K562 (cell line): Measurements from ENCODE around the gene AGFG2. TPM values are rescaled to one million over a fixed set of nuclear protein-coding genes. Genes with fewer than 3 reads are reported as not detected.

Experiments
- ATAC-seq: fragments of 200-7000 bp; cut with Tn5 transposase; 3 replicates; pipeline ENCODE4 v1.9.1; 2020; ENCODE audit warnings: moderate library complexity
- BruUV-seq: library from RNA; stranded (reverse); fragments of 400-500 nt; replicated peaks from 2 replicates; lab custom pipeline; 2021; lab: Mats Ljungman, UMichigan
- CTCF ChIA-PET: fragments of 300-600 bp; formaldehyde crosslinking; extraction: SDS; loops from one replicate; lab custom pipeline; 2021; ENCODE audit warnings: low intra/inter-chr PET ratio; lab: Yijun Ruan, JAX
- POLR2A ChIA-PET: fragments of 300-600, 350-650 bp; sonication (Branson Sonifier 250); formaldehyde crosslinking; extraction: SDS; loops from one replicate; lab custom pipeline; 2021; ENCODE audit warnings: antibody characterized with exemption, inconsistent platforms; lab: Yijun Ruan, JAX
- DNase-seq, 4 experiments: peaks; one replicate each; pipeline versions ENCODE4 v3.0.0 to v3.0.0-alpha.2; 2011 to 2018; ENCODE audit warnings: low spot score in 3 of 4, mixed read lengths in 3 of 4; ENCODE audit errors: extremely low read depth in 1 of 4
- FAIRE-seq: peaks from 2 replicates; lab custom pipeline; 2011; peaks lifted over from hg19 to GRCh38; lab: Jason Lieb, UNC
- H2AFZ ChIP-seq: 2 replicates; pipeline ENCODE4 v1.6.0; 2011; ENCODE audit warnings: low read depth, low read length, control low read depth, inconsistent platforms
- H3K27ac ChIP-seq: fragments of 200-600 bp; 3 replicates; pipeline ENCODE4 v1.8.0; 2011; ENCODE audit warnings: low read depth, mild to moderate bottlenecking, control low read depth, inconsistent platforms, low read length, moderate library complexity, mixed read lengths; ENCODE audit errors: extremely low read depth
- H3K27me3 ChIP-seq, 2 experiments: fragments of 300-600 bp in 1 of 2; 2 replicates in 1 of 2; 3 replicates in 1 of 2; pipeline versions ENCODE4 v1.6.0 to v1.8.0; 2011; ENCODE audit warnings: inconsistent platforms in 2 of 2, low read length in 2 of 2, mild to moderate bottlenecking in 1 of 2, mixed read lengths in 1 of 2, moderate library complexity in 1 of 2; ENCODE audit not compliant: control insufficient read depth in 2 of 2, insufficient read depth in 2 of 2
- H3K36me3 ChIP-seq: fragments of 300-600 bp; 3 replicates; pipeline ENCODE4 v1.8.0; 2011; ENCODE audit warnings: mild to moderate bottlenecking, low read length, inconsistent platforms; ENCODE audit not compliant: control insufficient read depth, insufficient read depth
- H3K4me1 ChIP-seq, 2 experiments: fragments of 200-600 bp in 1 of 2; replicated peaks in 1 of 2; 2 replicates in 1 of 2; 3 replicates in 1 of 2; pipeline versions ENCODE4 v1.5.1 to v1.8.0; 2011; ENCODE audit warnings: inconsistent platforms in 2 of 2, low read length in 2 of 2, mild to moderate bottlenecking in 1 of 2, mixed read lengths in 1 of 2, moderate library complexity in 1 of 2; ENCODE audit not compliant: control insufficient read depth in 2 of 2, insufficient read depth in 2 of 2
- H3K4me2 ChIP-seq: 2 replicates; pipeline ENCODE4 v1.6.1; 2011; ENCODE audit warnings: low read length, control low read depth, inconsistent platforms, mixed read lengths; ENCODE audit not compliant: insufficient read depth
- H3K4me3 ChIP-seq: fragments of 200-600 bp; sonication (generic), shearing (Covaris generic); 2 replicates; pipeline ENCODE4 v1.5.1; 2016; ENCODE audit warnings: control low read depth, inconsistent platforms
- H3K79me2 ChIP-seq: fragments of 200-600 bp; 3 replicates; pipeline ENCODE4 v1.8.0; 2011; ENCODE audit warnings: low read length, inconsistent platforms; ENCODE audit not compliant: control insufficient read depth, insufficient read depth
- H3K9ac ChIP-seq, 2 experiments: 2 replicates each; pipeline versions ENCODE4 v1.6.0 to v1.6.1; 2011; ENCODE audit warnings: low read depth in 2 of 2, low read length in 2 of 2, control low read depth in 1 of 2, inconsistent platforms in 1 of 2, mild to moderate bottlenecking in 1 of 2, mixed read lengths in 1 of 2; ENCODE audit not compliant: insufficient read depth in 1 of 2
- H3K9me1 ChIP-seq: one replicate; pipeline ENCODE4 v1.6.0; 2011; ENCODE audit warnings: inconsistent platforms, mild to moderate bottlenecking, low read length, moderate library complexity; ENCODE audit not compliant: control insufficient read depth, insufficient read depth
- H3K9me3 ChIP-seq: replicated peaks from 2 replicates; pipeline ENCODE4 v1.5.1; 2011; ENCODE audit warnings: low read depth, low read length, inconsistent platforms; ENCODE audit not compliant: control insufficient read depth, insufficient read depth
- H4K20me1 ChIP-seq: replicated peaks from 2 replicates; pipeline ENCODE4 v1.6.1; 2011; ENCODE audit warnings: low read length, inconsistent platforms, mixed read lengths; ENCODE audit not compliant: control insufficient read depth, insufficient read depth
- HDGF ChIP-seq: fragments of 450-650 bp; IDR thresholded peaks from 2 replicates; pipeline ENCODE4 v1.6.1; 2016
- POLR2G ChIP-seq: fragments of 200-400 bp; formaldehyde crosslinking; IDR thresholded peaks from 2 replicates; pipeline ENCODE4 v1.6.1; 2017; ENCODE audit warnings: low read depth, mild to moderate bottlenecking, antibody characterized with exemption, low read length, moderate library complexity
- PRPF4 ChIP-seq: fragments of 200-400 bp; formaldehyde crosslinking; IDR thresholded peaks from one replicate; pipeline ENCODE4 v1.6.1; 2017; ENCODE audit warnings: low read length, low read depth, mild to moderate bottlenecking; ENCODE audit not compliant: insufficient read depth, poor library complexity, severe bottlenecking
- PTBP1 ChIP-seq: fragments of 200-400 bp; formaldehyde crosslinking; IDR thresholded peaks from 2 replicates; pipeline ENCODE4 v1.6.1; 2017; ENCODE audit warnings: low read depth, low read length
- PYGO2 ChIP-seq: fragments of 450-650 bp; IDR thresholded peaks from 2 replicates; pipeline ENCODE4 v1.6.1; 2016; ENCODE audit warnings: mild to moderate bottlenecking, missing genetic modification characterization, moderate library complexity, missing compliant biosample characterization
- WGBS: fragments of 100-300 bp; shearing (Covaris generic); methylation state at CpG from one replicate; pipeline ENCODE4 v1.1.6; 2016; ENCODE audit warnings: low coverage, mixed read lengths; ENCODE audit not compliant: insufficient coverage; ENCODE audit errors: missing lambda C conversion rate; 5-methylcytosine and 5-hydroxymethylcytosine counted together
- in situ Hi-C: fragments of 300-500 bp; cut with MboI; formaldehyde crosslinking; loops from 4 replicates; pipeline ENCODE4 v1.15.0; 2018; ENCODE audit warnings: inconsistent platforms, mixed read lengths
- intact Hi-C: fragments of 100-400 bp; cut with micrococcal nuclease; formaldehyde crosslinking; loops from 2 replicates; pipeline ENCODE4 v1.14.2; 2022
- polyA plus RNA-seq, 8 experiments: library from polyadenylated mRNA; depleted of rRNA in 4 of 8; stranded (reverse) in 5 of 8; unstranded in 3 of 8; fragments of >200 nt; fragmentation: Nextera tagmentation in 2 of 8; fragmentation: Illumina TruSeq in 1 of 8; extraction: Ambion mirVana in 2 of 8; extraction: Trizol in 1 of 8; gene quantifications; 2 replicates each; pipeline versions ENCODE4 v1.2.1 to v1.2.3, GENCODE V29; 2011 to 2014; ENCODE audit warnings: inconsistent platforms in 1 of 8, missing spikeins in 1 of 8
- total RNA-seq, 7 experiments: library from RNA; depleted of rRNA in 6 of 7; stranded (reverse); fragments of >200 nt in 6 of 7; fragmentation: Illumina TruSeq in 2 of 7; extraction: Trizol in 2 of 7; gene quantifications; 2 replicates each; pipeline versions ENCODE4 v1.2.1 to v1.2.3, GENCODE V29; 2011 to 2021; ENCODE audit warnings: low replicate concordance in 1 of 7
- TF ChIP-seq, protein P1 (sequence below): fragments of 250-450 bp; sonication (Bioruptor Pico); IDR thresholded peaks from 2 replicates; pipeline ENCODE4 v1.9.0; 2021; ENCODE audit warnings: mild to moderate bottlenecking
- TF ChIP-seq, protein P2 (sequence below), 3 experiments: fragments of 200-800 bp in 1 of 3; sonication (Bioruptor generic) in 1 of 3; sonication (generic) in 1 of 3; formaldehyde crosslinking in 1 of 3; IDR thresholded peaks; 2 replicates each; pipeline versions ENCODE4 v1.6.1 to v1.8.0; 2016 to 2022; ENCODE audit warnings: mild to moderate bottlenecking in 2 of 3, missing compliant biosample characterization in 2 of 3, missing genetic modification characterization in 2 of 3, missing genetic modification reagents in 1 of 3
- TF ChIP-seq, protein P3 (sequence below): fragments of 250-450 bp; sonication (Bioruptor Pico); IDR thresholded peaks from 2 replicates; pipeline ENCODE4 v1.4.0; 2020; ENCODE audit warnings: mild to moderate bottlenecking, moderate library complexity

AGFG2 gene
- total and polyA plus RNA-seq, 9 of the 15 experiments (the other 6 are each of a cell fraction or from before 2014, with no cell fraction given), result 0.31 to 23.1 (median 6.5) TPM

DNA sequence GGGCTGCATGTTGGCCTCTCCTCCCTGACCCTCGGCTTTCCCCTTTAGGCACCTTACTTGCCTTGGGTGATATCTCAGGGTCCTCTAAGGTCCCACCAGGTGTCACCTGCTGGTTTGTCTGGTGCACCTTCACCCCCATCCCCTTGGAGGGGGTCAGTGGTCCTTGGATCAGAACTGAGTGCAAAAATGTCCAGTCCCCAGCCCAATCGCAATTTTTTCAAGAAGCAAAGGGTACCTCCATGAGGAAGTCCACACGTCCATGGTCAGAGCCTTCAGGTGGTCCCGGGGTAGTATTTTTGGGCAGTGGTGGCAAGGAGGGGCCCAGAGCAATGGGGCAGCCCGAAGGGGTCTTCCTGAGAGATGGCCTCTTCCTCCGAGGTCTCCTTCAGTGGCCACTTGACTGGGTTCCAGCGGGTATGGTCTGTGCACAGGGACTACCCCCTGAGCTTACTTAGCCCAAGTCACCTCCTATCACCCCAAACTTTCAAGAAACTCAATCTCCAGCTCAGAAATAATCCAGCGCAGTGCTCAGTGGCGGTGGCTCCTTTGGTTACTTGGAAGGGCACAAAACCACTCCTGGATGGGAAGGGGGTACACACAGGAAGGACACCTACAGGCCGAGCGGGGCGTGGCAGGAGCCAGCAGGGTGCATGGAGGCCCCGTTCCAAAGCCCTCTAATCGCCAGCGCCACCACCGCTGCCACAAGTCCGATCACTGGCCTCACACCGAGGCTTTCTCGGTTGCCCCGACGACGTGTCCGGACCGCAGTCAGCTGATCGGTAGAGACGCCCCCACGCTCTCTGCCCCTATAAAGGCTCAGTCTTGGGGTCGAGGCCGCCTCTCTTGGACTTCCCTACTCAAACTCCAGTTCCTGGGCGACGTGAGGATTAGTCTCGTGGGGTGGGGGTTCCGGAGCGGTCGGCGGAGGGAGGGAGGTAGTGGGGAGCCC, 30.2 kb downstream of the AGFG2 start (continued):
- TF ChIP-seq HDGF, result no peak
- TF ChIP-seq PYGO2 (tag), result no peak
- TF ChIP-seq, protein P1, sequence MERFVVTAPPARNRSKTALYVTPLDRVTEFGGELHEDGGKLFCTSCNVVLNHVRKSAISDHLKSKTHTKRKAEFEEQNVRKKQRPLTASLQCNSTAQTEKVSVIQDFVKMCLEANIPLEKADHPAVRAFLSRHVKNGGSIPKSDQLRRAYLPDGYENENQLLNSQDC, result no peak

DNA sequence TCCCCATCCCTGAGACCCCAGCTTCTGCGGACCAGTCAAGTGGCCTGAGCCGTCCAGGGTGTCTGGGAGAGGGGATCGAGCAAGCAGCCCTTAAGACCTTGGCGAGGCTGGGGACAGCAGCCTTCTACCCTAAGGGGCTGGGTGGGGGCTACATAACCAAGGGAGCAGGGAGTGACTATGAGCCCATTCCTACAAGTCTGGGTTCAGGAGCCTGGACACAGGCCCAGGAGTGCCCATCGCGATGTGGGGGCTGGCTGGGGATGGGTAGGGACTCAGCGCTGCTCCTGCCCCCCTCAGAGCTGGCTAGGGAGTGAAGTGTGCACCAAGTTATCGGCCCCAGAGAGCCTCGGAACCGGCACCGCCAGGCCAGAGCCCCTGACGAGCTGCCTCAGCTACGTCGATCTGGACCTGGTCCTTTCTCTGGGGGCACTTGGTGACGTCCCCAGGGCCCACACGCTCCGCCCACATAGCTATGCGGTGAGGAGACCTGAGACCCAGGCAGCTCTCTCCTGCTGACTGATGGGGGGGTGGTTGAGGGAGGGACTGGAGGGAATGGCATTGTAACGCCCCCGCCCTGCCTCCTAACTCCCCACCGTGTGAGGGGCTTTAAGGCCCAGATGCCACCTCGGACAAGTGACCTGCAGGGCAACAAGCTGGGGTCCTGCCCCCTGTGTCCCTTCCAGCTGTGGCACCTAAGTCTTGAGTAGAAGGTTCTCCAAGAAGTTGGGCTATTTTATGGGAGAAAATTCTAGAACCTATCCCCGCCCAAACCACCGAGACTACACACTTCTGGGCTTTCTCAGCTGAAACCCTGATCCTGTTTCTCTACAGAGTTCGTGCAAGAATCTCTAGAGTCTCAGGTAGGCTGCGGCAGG, 32.2 kb downstream of the AGFG2 start:
- Histone ChIP-seq H4K20me1 (no peaks in the 10 kb centered on the region), H2AFZ (no peak overlapping the region), H3K27ac (no peak overlapping the region), H3K79me2 (no peaks in the 10 kb centered on the region), H3K9me1 (peaks cover 8% of the 10 kb centered on the region), H3K4me2 (no peak overlapping the region), H3K9me3 (no peaks in the 10 kb centered on the region), H3K4me1 (peaks cover 6 to 85% of the 10 kb centered on the region in 2 experiments; a peak in 4 of 5 replicates), H3K36me3 (peaks cover 27% of the 10 kb centered on the region; the same call in 1 of the 3 replicates), H3K4me3 (no peak overlapping the region), H3K9ac (peak overlapping the region in 1 of 2 experiments; percentile 57; a peak in 2 of 4 replicates), H3K27me3 (no peaks in the 10 kb centered on the region)
- ChIA-PET POLR2A (interaction anchor here (0.6 to 2.8 kb wide), 5 partner anchors 10 to 126 kb away, joined by 3 to 9 read pairs (median 4); no protein-coding TSS in a partner anchor), CTCF (no interaction called here)
- in situ Hi-C loops (loop anchor here (25.0 kb wide), 1 partner anchor 109 kb away; the partner anchor contains the start of gene SPACDR), intact Hi-C loops (no loop called here)
- TF ChIP-seq, protein P2, sequence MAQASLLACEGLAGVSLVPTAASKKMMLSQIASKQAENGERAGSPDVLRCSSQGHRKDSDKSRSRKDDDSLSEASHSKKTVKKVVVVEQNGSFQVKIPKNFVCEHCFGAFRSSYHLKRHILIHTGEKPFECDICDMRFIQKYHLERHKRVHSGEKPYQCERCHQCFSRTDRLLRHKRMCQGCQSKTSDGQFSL (CRISPR knock-in tag; IDR thresholded peaks at IDR 0.05), result peak; percentile 62; the same call in 1 of the 2 replicates
- TF ChIP-seq, protein P2 (tag; IDR thresholded peaks at IDR 0.05), result no peak
- TF ChIP-seq POLR2G (peak; percentile 76), PTBP1 (0 out of 2 replicates have a peak, but pooled peaks have one; percentile 13), PRPF4 (no peak)
- TF ChIP-seq, protein P3, sequence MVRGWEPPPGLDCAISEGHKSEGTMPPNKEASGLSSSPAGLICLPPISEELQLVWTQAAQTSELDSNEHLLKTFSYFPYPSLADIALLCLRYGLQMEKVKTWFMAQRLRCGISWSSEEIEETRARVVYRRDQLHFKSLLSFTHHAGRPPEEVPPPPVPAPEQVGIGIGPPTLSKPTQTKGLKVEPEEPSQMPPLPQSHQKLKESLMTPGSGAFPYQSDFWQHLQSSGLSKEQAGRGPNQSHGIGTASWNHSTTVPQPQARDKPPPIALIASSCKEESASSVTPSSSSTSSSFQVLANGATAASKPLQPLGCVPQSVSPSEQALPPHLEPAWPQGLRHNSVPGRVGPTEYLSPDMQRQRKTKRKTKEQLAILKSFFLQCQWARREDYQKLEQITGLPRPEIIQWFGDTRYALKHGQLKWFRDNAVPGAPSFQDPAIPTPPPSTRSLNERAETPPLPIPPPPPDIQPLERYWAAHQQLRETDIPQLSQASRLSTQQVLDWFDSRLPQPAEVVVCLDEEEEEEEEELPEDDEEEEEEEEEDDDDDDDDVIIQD (CRISPR knock-in tag), result no peak
- peak in 1 of 4 experiments; percentile 27 for DNase-seq
- FAIRE-seq, result no peak
- no peak for ATAC-seq
- BruUV-seq, result no TSS peak
- 76% methylated on average over 26 of the region's 26 CpGs for whole genome bisulfite sequencing
